HL-60/S4 (cell line): ENCODE data around the gene SYTL3.

Experiments used
- in situ Hi-C: fragments of 300-500 bp; cut with MboI; formaldehyde crosslinking; loops from 2 replicates; pipeline ENCODE4 v1.14.3; 2022; ENCODE audit warnings: low sequenced_read_pairs

Gene SYTL3

GRCh38 chr6:158785036-158785435 is 135.2 kb downstream of the SYTL3 start:
- in situ Hi-C loops, result no loop called here

- in situ Hi-C loops, result no loop called here
These were observed 136.9 kb downstream of the SYTL3 start for GRCh38 chr6:158786645-158787304.

GRCh38 chr6:158787395-158787794 is 137.5 kb downstream of the SYTL3 start:
- in situ Hi-C loops, result no loop called here

GRCh38 chr6:158789115-158789917 is 139.5 kb downstream of the SYTL3 start:
- in situ Hi-C loops, result no loop called here

GRCh38 chr6:158791274-158791855 is 141.5 kb downstream of the SYTL3 start:
- in situ Hi-C loops, result loop anchor here (10.0 kb wide), 1 partner anchor 173 kb away; no protein-coding TSS in a partner anchor

GRCh38 chr6:158792505-158792904 is 142.7 kb downstream of the SYTL3 start:
- in situ Hi-C loops, result loop anchor here (10.0 kb wide), 1 partner anchor 172 kb away; no protein-coding TSS in a partner anchor

GRCh38 chr6:158793432-158793831 is 143.6 kb downstream of the SYTL3 start:
- in situ Hi-C loops, result loop anchor here (10.0 kb wide), 1 partner anchor 171 kb away; no protein-coding TSS in a partner anchor

GRCh38 chr6:158795516-158795915 is 145.7 kb downstream of the SYTL3 start:
- in situ Hi-C loops, result loop anchor here (10.0 kb wide), 1 partner anchor 169 kb away; no protein-coding TSS in a partner anchor

GRCh38 chr6:158796353-158796752 is 146.5 kb downstream of the SYTL3 start:
- in situ Hi-C loops, result loop anchor here (10.0 kb wide), 1 partner anchor 168 kb away; no protein-coding TSS in a partner anchor

GRCh38 chr6:158797331-158798310 is 147.8 kb downstream of the SYTL3 start:
- in situ Hi-C loops, result loop anchor here (10.0 kb wide), 1 partner anchor 167 kb away; no protein-coding TSS in a partner anchor

GRCh38 chr6:158798311-158798710 is 148.5 kb downstream of the SYTL3 start:
- in situ Hi-C loops, result loop anchor here (10.0 kb wide), 1 partner anchor 166 kb away; no protein-coding TSS in a partner anchor

GRCh38 chr6:158799051-158799792 is 149.4 kb downstream of the SYTL3 start:
- in situ Hi-C loops, result loop anchor here (10.0 kb wide), 1 partner anchor 166 kb away; no protein-coding TSS in a partner anchor

GRCh38 chr6:158801655-158802294 is 151.9 kb downstream of the SYTL3 start:
- in situ Hi-C loops, result no loop called here

GRCh38 chr6:158803733-158804143 is 153.9 kb downstream of the SYTL3 start:
- in situ Hi-C loops, result no loop called here

- in situ Hi-C loops, result no loop called here
These were observed 154.4 kb downstream of the SYTL3 start for GRCh38 chr6:158804207-158804606.

- in situ Hi-C loops, result no loop called here
These were observed 156.0 kb downstream of the SYTL3 start for GRCh38 chr6:158805698-158806377.

- in situ Hi-C loops, result no loop called here
These were observed 157.9 kb downstream of the SYTL3 start for GRCh38 chr6:158807515-158808441.
